Stimulated activated CD8-positive, alpha-beta memory T cell treated with anti-CD3 and anti-CD28 coated beads, Interleukin-12 subunit alpha, Interleukin-12 subunit beta, amount 100 ng/mL, for 1 hour (primary cell): ENCODE results near the gene NMT2.
"Not testable (repeated sequence)": the region's sequence is repeated elsewhere in the genome, so short reads cannot be mapped to it uniquely, and the experiment has no call there.

Experiments used
- DNase-seq: peaks from one replicate; pipeline ENCODE4 v3.0.0-alpha.2; 2020; ENCODE audit warnings: low read depth

The NMT2 gene

GRCh38 chr10:15168291-15168785 lies at the start of gene NMT2:
NMT2 (minus strand) TSS chr10:15168693; CDS start chr10:15168612, 81 bp downstream.
- DNase-seq, result no peak

- no peak for DNase-seq
These were observed 48.2 kb upstream of the NMT2 start for GRCh38 chr10:15216700-15217099.

- DNase-seq, result no peak
These were observed 45.7 kb upstream of the NMT2 start for GRCh38 chr10:15214237-15214636.

GRCh38 chr10:15213461-15213861 lies 45.0 kb upstream of the NMT2 start:
- DNase-seq, result no peak

GRCh38 chr10:15211464-15211979 lies 43.0 kb upstream of the NMT2 start:
- no peak for DNase-seq

GRCh38 chr10:15210521-15210920 lies 42.0 kb upstream of the NMT2 start:
- DNase-seq, result no peak

GRCh38 chr10:15209827-15210509 lies 41.5 kb upstream of the NMT2 start:
- DNase-seq, result peak; percentile 81

GRCh38 chr10:15208221-15208620 lies 39.7 kb upstream of the NMT2 start:
- no peak for DNase-seq

- not testable (repeated sequence) for DNase-seq
These were observed 38.9 kb upstream of the NMT2 start for GRCh38 chr10:15207410-15207809.

- no peak for DNase-seq
These were observed 34.1 kb upstream of the NMT2 start for GRCh38 chr10:15202639-15203038.

- not testable (repeated sequence) for DNase-seq
These were observed 33.8 kb upstream of the NMT2 start for GRCh38 chr10:15202301-15202621.

- DNase-seq, result no peak
These were observed 33.3 kb upstream of the NMT2 start for GRCh38 chr10:15201589-15202300.

- DNase-seq, result no peak
These were observed 32.1 kb upstream of the NMT2 start for GRCh38 chr10:15200626-15201025.

- DNase-seq, result no peak
These were observed 29.4 kb upstream of the NMT2 start for GRCh38 chr10:15197911-15198310.

- DNase-seq, result no peak
These were observed 28.8 kb upstream of the NMT2 start for GRCh38 chr10:15197276-15197675.

- no peak for DNase-seq
These were observed 27.7 kb upstream of the NMT2 start for GRCh38 chr10:15196021-15196834.

GRCh38 chr10:15189133-15189885 lies 20.8 kb upstream of the NMT2 start:
- no peak for DNase-seq

GRCh38 chr10:15188603-15189002 lies 20.1 kb upstream of the NMT2 start:
- DNase-seq, result no peak

GRCh38 chr10:15183689-15184481 lies 15.4 kb upstream of the NMT2 start:
- DNase-seq, result no peak

GRCh38 chr10:15182540-15183207 lies 14.2 kb upstream of the NMT2 start:
- no peak for DNase-seq
